DOHH2 (cell line): Measurements from ENCODE around the gene MYO5C.

ENCODE experiments used
- CTCF ChIP-seq: fragments of 200-600 bp; sonication (generic); IDR thresholded peaks from one replicate; pipeline ENCODE4 v1.5.1; 2014; ENCODE audit warnings: antibody characterized with exemption, mild to moderate bottlenecking, low read depth, low read length; ENCODE audit not compliant: poor library complexity, severe bottlenecking
- EZH2phosphoT487 ChIP-seq: fragments of 200-600 bp; sonication (generic); IDR thresholded peaks from 2 replicates; pipeline ENCODE4 v1.6.1; 2017; ENCODE audit warnings: borderline replicate concordance, mild to moderate bottlenecking, antibody characterized with exemption, low read length, moderate library complexity, mixed read lengths

- TF ChIP-seq CTCF, result no peak
- no peak for TF ChIP-seq EZH2phosphoT487
Measured at GRCh38 chr15:52150871-52151270, 144.7 kb downstream of the MYO5C start.
